Trophoblast cell (in vitro differentiated cells and primary cell): ENCODE results near the gene BUB1.

Source experiments
- DNase-seq, 2 donors: peaks; one replicate each; pipeline ENCODE4 v3.0.0-alpha.2; 2016
- H2AFZ ChIP-seq: 2 replicates; pipeline ENCODE4 v1.6.1; 2013; ENCODE audit warnings: low read length, moderate library complexity, mild to moderate bottlenecking; ENCODE audit not compliant: insufficient read depth, poor library complexity
- H2AK5ac ChIP-seq: 2 replicates; pipeline ENCODE4 v1.6.1; 2013; ENCODE audit warnings: mild to moderate bottlenecking, low read length
- H2BK120ac ChIP-seq: 2 replicates; pipeline ENCODE4 v1.6.1; 2013; ENCODE audit warnings: low read length, mild to moderate bottlenecking, moderate library complexity; ENCODE audit not compliant: insufficient read depth, poor library complexity
- H2BK12ac ChIP-seq: 2 replicates; pipeline ENCODE4 v1.6.1; 2013; ENCODE audit warnings: mild to moderate bottlenecking, low read length, moderate library complexity
- H2BK5ac ChIP-seq: 2 replicates; pipeline ENCODE4 v1.6.1; 2013; ENCODE audit warnings: low read length, low read depth, moderate library complexity, mild to moderate bottlenecking; ENCODE audit not compliant: poor library complexity
- H3K14ac ChIP-seq: 2 replicates; pipeline ENCODE4 v1.6.1; 2013; ENCODE audit warnings: mild to moderate bottlenecking, low read length
- H3K18ac ChIP-seq: 2 replicates; pipeline ENCODE4 v1.6.1; 2013; ENCODE audit warnings: mild to moderate bottlenecking, low read length
- H3K23ac ChIP-seq: 2 replicates; pipeline ENCODE4 v1.6.1; 2013; ENCODE audit warnings: low read length
- H3K27ac ChIP-seq: 2 replicates; pipeline ENCODE4 v1.5.1; 2013; ENCODE audit warnings: low read depth, mild to moderate bottlenecking, inconsistent platforms, low read length, moderate library complexity
- H3K27me3 ChIP-seq: 2 replicates; pipeline ENCODE4 v1.6.1; 2013; ENCODE audit warnings: inconsistent platforms, mild to moderate bottlenecking, low read length, moderate library complexity; ENCODE audit not compliant: insufficient read depth
- H3K36me3 ChIP-seq, 2 experiments: 1 replicate in 1 of 2; 2 replicates in 1 of 2; pipeline ENCODE4 v1.6.1; 2013; ENCODE audit warnings: low read length in 2 of 2, mild to moderate bottlenecking in 2 of 2, moderate library complexity in 1 of 2; ENCODE audit not compliant: insufficient read depth in 2 of 2, control insufficient read depth in 1 of 2
- H3K4ac ChIP-seq: 2 replicates; pipeline ENCODE4 v1.6.1; 2013; ENCODE audit warnings: low read depth, mild to moderate bottlenecking, low read length, moderate library complexity
- H3K4me1 ChIP-seq, 2 experiments: 1 replicate in 1 of 2; 2 replicates in 1 of 2; pipeline ENCODE4 v1.6.1; 2013; ENCODE audit warnings: low read length in 2 of 2, mild to moderate bottlenecking in 2 of 2, moderate library complexity in 1 of 2; ENCODE audit not compliant: insufficient read depth in 2 of 2, control insufficient read depth in 1 of 2
- H3K4me2 ChIP-seq: 2 replicates; pipeline ENCODE4 v1.6.1; 2013; ENCODE audit warnings: inconsistent platforms, mild to moderate bottlenecking, low read length, moderate library complexity
- H3K4me3 ChIP-seq: 2 replicates; pipeline ENCODE4 v1.5.1; 2013; ENCODE audit warnings: mild to moderate bottlenecking, low read depth, low read length, inconsistent platforms
- H3K79me1 ChIP-seq: one replicate; pipeline ENCODE4 v1.6.1; 2013; ENCODE audit warnings: low read length
- H3K79me2 ChIP-seq: 2 replicates; pipeline ENCODE4 v1.6.1; 2013; ENCODE audit warnings: low read length, mild to moderate bottlenecking; ENCODE audit not compliant: control insufficient read depth, insufficient read depth, poor library complexity
- H3K9ac ChIP-seq: 2 replicates; pipeline ENCODE4 v1.6.1; 2013; ENCODE audit warnings: mild to moderate bottlenecking, low read length
- H3K9me3 ChIP-seq: 2 replicates; pipeline ENCODE4 v1.6.1; 2013; ENCODE audit warnings: low read depth, mild to moderate bottlenecking, control low read depth, inconsistent platforms, low read length; ENCODE audit not compliant: insufficient read depth
- H4K12ac ChIP-seq: 2 replicates; pipeline ENCODE4 v1.6.1; 2013; ENCODE audit warnings: low read depth, mild to moderate bottlenecking, low read length, moderate library complexity
- H4K8ac ChIP-seq: 2 replicates; pipeline ENCODE4 v1.6.1; 2013; ENCODE audit warnings: low read depth, mild to moderate bottlenecking, low read length, moderate library complexity
- H4K91ac ChIP-seq: one replicate; pipeline ENCODE4 v1.6.1; 2013; ENCODE audit warnings: low read depth, mild to moderate bottlenecking, low read length, moderate library complexity
- WGBS: extraction: QIAGEN DNeasy Blood & Tissue Kit; methylation state at CpG from one replicate; pipeline ENCODE4 v1.1.7; 2013; ENCODE audit warnings: missing lambda C conversion rate; ENCODE audit not compliant: insufficient read length, insufficient coverage; ENCODE audit errors: extremely low coverage; 5-methylcytosine and 5-hydroxymethylcytosine counted together

BUB1 gene

DNA sequence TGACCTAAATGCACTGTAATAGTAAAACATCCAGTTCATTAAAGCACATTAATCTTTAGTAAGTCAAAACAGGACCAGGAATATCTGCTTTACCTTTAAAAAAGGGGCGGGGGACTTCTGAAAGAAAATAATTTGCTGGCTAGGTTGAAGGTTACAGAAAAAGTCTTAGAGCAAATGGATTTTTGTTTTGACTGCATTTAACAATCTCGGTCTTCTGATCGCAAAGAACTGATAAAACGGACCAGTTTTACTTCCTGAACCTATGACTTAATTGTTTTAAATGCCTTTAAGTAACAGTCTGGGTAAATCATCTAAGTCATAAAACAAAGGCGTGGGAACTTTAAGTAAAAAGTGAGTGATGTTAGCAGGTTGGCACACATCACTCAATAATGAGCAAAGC, 783 bp downstream of the BUB1 start:
- Histone ChIP-seq H2AFZ (no peak overlapping the region), H3K14ac (no peak overlapping the region), H4K8ac (no peak overlapping the region), H3K4ac (no peak overlapping the region), H3K79me1 (peaks cover 3% of the 10 kb centered on the region), H3K9me3 (no peaks in the 10 kb centered on the region), H4K12ac (no peak overlapping the region), H2BK120ac (no peak overlapping the region), H3K23ac (no peak overlapping the region), H3K4me2 (peak overlapping the region; percentile 18), H4K91ac (no peak overlapping the region), H3K79me2 (peaks cover 3% of the 10 kb centered on the region), H2BK12ac (no peak overlapping the region), H3K18ac (no peak overlapping the region), H3K4me3 (no peak overlapping the region), H3K4me1 (peaks cover 1 to 5% of the 10 kb centered on the region in 2 experiments), H2AK5ac (no peak overlapping the region), H3K27ac (no peak overlapping the region), H3K27me3 (no peaks in the 10 kb centered on the region), H3K9ac (no peak overlapping the region), H3K36me3 (peaks cover 11% of the 10 kb centered on the region in 2 experiments), H2BK5ac (no peak overlapping the region)
- WGBS: no CpG with 5 or more reads among the region's 5 CpGs
- DNase-seq: no peak

DNA sequence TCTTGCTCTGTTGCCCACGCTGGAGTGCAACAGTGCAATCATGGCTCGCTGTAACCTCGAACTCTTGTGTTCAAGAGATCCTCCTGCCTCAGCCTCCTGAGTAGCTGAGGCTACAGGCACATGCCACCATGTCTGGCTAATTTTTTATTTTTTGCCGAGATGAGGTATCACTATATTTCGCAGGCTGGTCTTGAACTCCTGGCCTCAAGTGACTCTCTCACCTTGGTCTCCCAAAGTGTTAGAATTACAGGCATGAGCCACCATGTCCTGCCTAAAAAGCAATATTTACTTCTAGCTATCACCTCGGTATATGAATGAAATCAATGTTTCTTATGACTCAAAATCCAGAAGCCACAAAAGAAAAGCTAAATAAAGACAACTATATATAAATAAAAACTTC, 2.2 kb downstream of the BUB1 start:
- Histone ChIP-seq H3K9me3 (no peaks in the 10 kb centered on the region), H3K4ac (peak overlapping the region; percentile 49), H2BK12ac (no peak overlapping the region), H3K9ac (no peak overlapping the region), H4K8ac (no peak overlapping the region), H3K4me1 (peaks cover 1 to 5% of the 10 kb centered on the region in 2 experiments), H3K4me2 (no peak overlapping the region), H2AK5ac (no peak overlapping the region), H3K79me2 (peaks cover 3% of the 10 kb centered on the region), H2AFZ (no peak overlapping the region), H4K12ac (no peak overlapping the region), H2BK120ac (no peak overlapping the region), H3K36me3 (peaks cover 15 to 17% of the 10 kb centered on the region in 2 experiments), H3K79me1 (peaks cover 3% of the 10 kb centered on the region), H3K4me3 (no peak overlapping the region), H3K27ac (no peak overlapping the region), H3K27me3 (no peaks in the 10 kb centered on the region), H4K91ac (no peak overlapping the region), H3K14ac (no peak overlapping the region), H2BK5ac (no peak overlapping the region), H3K18ac (no peak overlapping the region), H3K23ac (no peak overlapping the region)
- DNase-seq: no peak
- WGBS: no CpG with 5 or more reads among the region's 6 CpGs

DNA sequence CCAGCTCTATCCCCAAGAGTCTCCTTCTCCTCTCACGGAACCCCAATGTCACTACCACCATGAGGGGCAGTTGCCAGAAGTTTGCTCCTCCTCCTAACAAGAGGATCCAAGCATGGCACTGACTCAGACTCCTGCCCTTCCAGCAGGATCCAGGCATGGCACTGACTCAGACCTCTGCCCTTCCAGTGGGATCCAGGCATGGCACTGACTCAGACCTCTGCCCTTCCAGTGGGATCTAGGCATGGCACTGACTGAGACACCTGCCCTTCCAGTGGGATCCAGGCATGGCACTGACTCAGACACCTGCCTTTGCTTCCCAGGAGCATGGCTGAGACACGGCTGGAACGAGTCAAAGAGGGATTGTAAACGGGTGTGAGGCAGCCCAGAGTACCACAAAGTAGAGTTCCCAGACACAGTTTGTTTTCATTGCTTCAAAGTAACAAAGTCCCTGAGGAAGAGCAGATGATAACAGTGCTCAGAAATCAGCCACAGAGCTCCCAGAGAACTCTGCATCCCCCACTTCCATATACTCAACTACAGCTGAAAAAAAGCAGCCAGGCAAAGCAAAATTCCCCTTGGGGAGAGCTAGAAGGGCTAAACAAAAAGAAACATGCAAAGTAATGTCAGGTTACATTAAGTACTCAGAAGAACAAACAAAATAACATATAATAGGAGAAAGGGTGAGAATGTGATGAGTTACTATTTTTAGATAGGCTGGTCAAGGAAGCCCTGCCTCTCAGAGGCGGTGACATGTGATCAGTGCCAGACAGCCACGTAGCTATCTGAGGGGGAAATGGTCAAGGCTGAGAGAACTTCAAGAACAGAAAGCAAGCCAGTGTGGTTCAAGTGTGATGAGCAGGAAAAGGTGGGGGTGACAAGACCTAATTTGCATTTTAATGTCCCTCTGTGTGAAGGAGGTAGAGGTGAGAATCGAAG, 3.0 kb downstream of the BUB1 start:
- Histone ChIP-seq H2AFZ (no peak overlapping the region), H3K79me1 (peaks cover 3% of the 10 kb centered on the region), H3K9me3 (no peaks in the 10 kb centered on the region), H2AK5ac (no peak overlapping the region), H3K4me1 (peaks cover 1 to 5% of the 10 kb centered on the region in 2 experiments), H3K79me2 (peaks cover 3% of the 10 kb centered on the region), H3K14ac (no peak overlapping the region), H4K91ac (no peak overlapping the region), H3K23ac (no peak overlapping the region), H4K12ac (no peak overlapping the region), H3K4ac (peak overlapping the region; percentile 6), H3K27ac (no peak overlapping the region), H2BK120ac (no peak overlapping the region), H3K18ac (no peak overlapping the region), H3K4me3 (no peak overlapping the region), H3K27me3 (no peaks in the 10 kb centered on the region), H2BK12ac (no peak overlapping the region), H2BK5ac (no peak overlapping the region), H3K9ac (no peak overlapping the region), H3K36me3 (peaks cover 18 to 19% of the 10 kb centered on the region in 2 experiments), H4K8ac (no peak overlapping the region), H3K4me2 (no peak overlapping the region)
- no peak for DNase-seq
- no CpG with 5 or more reads among the region's 7 CpGs for WGBS

DNA sequence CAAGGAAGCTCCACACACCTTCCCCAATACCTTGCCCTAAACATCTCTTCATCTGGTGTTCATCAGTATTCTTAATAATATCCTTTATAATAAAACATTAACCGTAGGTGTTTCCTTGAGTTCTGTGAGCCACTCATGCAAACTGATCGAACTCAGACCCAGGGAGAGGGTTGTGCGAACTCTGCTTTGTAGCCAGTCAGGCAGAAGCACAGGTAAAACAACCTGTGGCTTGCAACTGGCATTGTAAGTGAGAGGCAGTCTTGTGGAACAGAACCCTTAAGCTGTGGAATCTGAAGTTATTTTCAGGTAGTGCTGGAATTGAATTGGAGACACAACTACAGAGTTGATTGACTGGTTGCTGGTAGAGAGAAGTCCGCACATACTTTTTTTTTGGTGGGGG, 4.7 kb downstream of the BUB1 start:
- Histone ChIP-seq H3K23ac (no peak overlapping the region), H3K9me3 (no peaks in the 10 kb centered on the region), H2BK120ac (no peak overlapping the region), H3K14ac (no peak overlapping the region), H3K36me3 (peaks cover 20 to 30% of the 10 kb centered on the region in 2 experiments), H2BK12ac (no peak overlapping the region), H2AK5ac (no peak overlapping the region), H4K8ac (no peak overlapping the region), H4K91ac (no peak overlapping the region), H2BK5ac (no peak overlapping the region), H3K4me1 (peaks cover 1 to 2% of the 10 kb centered on the region in 2 experiments), H3K4me2 (no peak overlapping the region), H3K79me2 (peaks cover 3% of the 10 kb centered on the region), H3K27me3 (no peaks in the 10 kb centered on the region), H3K18ac (no peak overlapping the region), H3K4ac (no peak overlapping the region), H4K12ac (no peak overlapping the region), H3K27ac (no peak overlapping the region), H3K4me3 (no peak overlapping the region), H2AFZ (no peak overlapping the region), H3K79me1 (peaks cover 3% of the 10 kb centered on the region), H3K9ac (no peak overlapping the region)
- no CpG with 5 or more reads among the region's 4 CpGs for WGBS
- DNase-seq: no peak
